Measurements from ENCODE around the gene LYRM2. TPM values are rescaled to one million over a fixed set of nuclear protein-coding genes. Genes with fewer than 3 reads are reported as not detected.

LYRM2 gene
- total RNA-seq, 1 experiment from 2014 or later = 26.3 TPM

DNA sequence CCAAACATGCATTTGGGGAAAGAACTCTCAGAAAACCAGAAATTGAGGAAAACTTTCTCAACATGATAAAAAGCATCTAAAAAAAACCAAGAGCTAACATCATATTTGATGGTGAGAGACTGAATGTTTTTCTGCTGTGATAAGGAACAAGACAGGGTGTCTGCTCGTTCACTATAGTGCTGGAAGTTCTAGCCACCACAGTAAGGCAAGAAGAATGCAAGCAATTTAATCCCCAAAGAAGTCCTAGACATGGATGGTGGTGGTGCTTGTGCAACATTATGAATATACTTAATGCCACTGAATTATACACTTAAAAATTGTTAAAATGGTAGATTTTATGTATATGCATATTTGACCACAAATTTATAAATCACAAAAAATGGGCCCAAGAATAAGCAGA is 53.4 kb downstream of the LYRM2 start (continued):
- TF ChIP-seq ELF1 (IDR thresholded peaks at IDR 0.05; ENCODE audit: borderline replicate concordance, low read depth) = no peak
- no peak for TF ChIP-seq FOSL1 (IDR thresholded peaks at IDR 0.05; ENCODE audit: low read depth)
- TF ChIP-seq POLR2A (IDR thresholded peaks at IDR 0.05; ENCODE audit: borderline replicate concordance, extremely low read depth, insufficient read depth, insufficient read length) = no peak
- no peak for TF ChIP-seq CEBPB (IDR thresholded peaks at IDR 0.05; ENCODE audit: low read depth)
- no peak for TF ChIP-seq MAX (IDR thresholded peaks at IDR 0.05)

GRCh38 chr6:89584539-89584938 is 54.0 kb downstream of the LYRM2 start:
- H3K27ac ChIP-seq (ENCODE audit: low read depth, low read length) = no peak overlapping the region
- H3K4me3 ChIP-seq (replicated peaks in 1 of 2; ENCODE audit: low read depth in 1 of 2, low read length in 2 of 2) = no peak overlapping the region
- ATAC-seq = no peak
- H3K36me3 ChIP-seq (ENCODE audit: control insufficient read depth in 1 of 2, insufficient read depth in 2 of 2, low read length in 2 of 2) = no peaks in the 10 kb centered on the region
- intact Hi-C loops (cut with micrococcal nuclease) = no loop called here
- no peaks in the 10 kb centered on the region for H4K20me1 ChIP-seq (ENCODE audit: insufficient read depth)
- ChIA-PET CTCF (no interaction called here), POLR2A (no interaction called here), RAD21 (ENCODE audit: low non-redundant PET in 1 of 2, low total read pairs in 2 of 2, uncharacterized antibody in 2 of 2, unreplicated experiment in 2 of 2) (no interaction called here)
- no peak overlapping the region for H3K9ac ChIP-seq (ENCODE audit: low read length)
- no TSS peak for BruUV-seq (replicated peaks)
- no peaks in the 10 kb centered on the region for H3K9me2 ChIP-seq (ENCODE audit: insufficient read depth)
- no peaks in the 10 kb centered on the region for H3K79me2 ChIP-seq (ENCODE audit: insufficient read depth, low read length)
- TF ChIP-seq EZH2 (IDR thresholded peaks at IDR 0.05) (no peak), MAX (IDR thresholded peaks at IDR 0.05) (no peak), RAD21 (IDR thresholded peaks at IDR 0.05; ENCODE audit: low read depth) (no peak), ZNF274 (IDR thresholded peaks at IDR 0.05; ENCODE audit: low read depth, low read length) (no peak), SRF (IDR thresholded peaks at IDR 0.05; ENCODE audit: low read depth) (no peak), CEBPB (IDR thresholded peaks at IDR 0.05; ENCODE audit: low read depth) (no peak), CBX3 (IDR thresholded peaks at IDR 0.05; ENCODE audit: low read depth) (no peak), SIN3A (IDR thresholded peaks at IDR 0.05; ENCODE audit: low read depth) (no peak), FOSL1 (IDR thresholded peaks at IDR 0.05; ENCODE audit: low read depth) (no peak)
- TF ChIP-seq, protein P1, sequence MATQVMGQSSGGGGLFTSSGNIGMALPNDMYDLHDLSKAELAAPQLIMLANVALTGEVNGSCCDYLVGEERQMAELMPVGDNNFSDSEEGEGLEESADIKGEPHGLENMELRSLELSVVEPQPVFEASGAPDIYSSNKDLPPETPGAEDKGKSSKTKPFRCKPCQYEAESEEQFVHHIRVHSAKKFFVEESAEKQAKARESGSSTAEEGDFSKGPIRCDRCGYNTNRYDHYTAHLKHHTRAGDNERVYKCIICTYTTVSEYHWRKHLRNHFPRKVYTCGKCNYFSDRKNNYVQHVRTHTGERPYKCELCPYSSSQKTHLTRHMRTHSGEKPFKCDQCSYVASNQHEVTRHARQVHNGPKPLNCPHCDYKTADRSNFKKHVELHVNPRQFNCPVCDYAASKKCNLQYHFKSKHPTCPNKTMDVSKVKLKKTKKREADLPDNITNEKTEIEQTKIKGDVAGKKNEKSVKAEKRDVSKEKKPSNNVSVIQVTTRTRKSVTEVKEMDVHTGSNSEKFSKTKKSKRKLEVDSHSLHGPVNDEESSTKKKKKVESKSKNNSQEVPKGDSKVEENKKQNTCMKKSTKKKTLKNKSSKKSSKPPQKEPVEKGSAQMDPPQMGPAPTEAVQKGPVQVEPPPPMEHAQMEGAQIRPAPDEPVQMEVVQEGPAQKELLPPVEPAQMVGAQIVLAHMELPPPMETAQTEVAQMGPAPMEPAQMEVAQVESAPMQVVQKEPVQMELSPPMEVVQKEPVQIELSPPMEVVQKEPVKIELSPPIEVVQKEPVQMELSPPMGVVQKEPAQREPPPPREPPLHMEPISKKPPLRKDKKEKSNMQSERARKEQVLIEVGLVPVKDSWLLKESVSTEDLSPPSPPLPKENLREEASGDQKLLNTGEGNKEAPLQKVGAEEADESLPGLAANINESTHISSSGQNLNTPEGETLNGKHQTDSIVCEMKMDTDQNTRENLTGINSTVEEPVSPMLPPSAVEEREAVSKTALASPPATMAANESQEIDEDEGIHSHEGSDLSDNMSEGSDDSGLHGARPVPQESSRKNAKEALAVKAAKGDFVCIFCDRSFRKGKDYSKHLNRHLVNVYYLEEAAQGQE (IDR thresholded peaks at IDR 0.05; ENCODE audit: low read depth) = no peak
- TF ChIP-seq, protein P2, sequence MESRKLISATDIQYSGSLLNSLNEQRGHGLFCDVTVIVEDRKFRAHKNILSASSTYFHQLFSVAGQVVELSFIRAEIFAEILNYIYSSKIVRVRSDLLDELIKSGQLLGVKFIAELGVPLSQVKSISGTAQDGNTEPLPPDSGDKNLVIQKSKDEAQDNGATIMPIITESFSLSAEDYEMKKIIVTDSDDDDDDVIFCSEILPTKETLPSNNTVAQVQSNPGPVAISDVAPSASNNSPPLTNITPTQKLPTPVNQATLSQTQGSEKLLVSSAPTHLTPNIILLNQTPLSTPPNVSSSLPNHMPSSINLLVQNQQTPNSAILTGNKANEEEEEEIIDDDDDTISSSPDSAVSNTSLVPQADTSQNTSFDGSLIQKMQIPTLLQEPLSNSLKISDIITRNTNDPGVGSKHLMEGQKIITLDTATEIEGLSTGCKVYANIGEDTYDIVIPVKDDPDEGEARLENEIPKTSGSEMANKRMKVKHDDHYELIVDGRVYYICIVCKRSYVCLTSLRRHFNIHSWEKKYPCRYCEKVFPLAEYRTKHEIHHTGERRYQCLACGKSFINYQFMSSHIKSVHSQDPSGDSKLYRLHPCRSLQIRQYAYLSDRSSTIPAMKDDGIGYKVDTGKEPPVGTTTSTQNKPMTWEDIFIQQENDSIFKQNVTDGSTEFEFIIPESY (IDR thresholded peaks at IDR 0.05; ENCODE audit: extremely low read depth, insufficient replicate concordance, low read length) = no peak
- TF ChIP-seq, protein P3, sequence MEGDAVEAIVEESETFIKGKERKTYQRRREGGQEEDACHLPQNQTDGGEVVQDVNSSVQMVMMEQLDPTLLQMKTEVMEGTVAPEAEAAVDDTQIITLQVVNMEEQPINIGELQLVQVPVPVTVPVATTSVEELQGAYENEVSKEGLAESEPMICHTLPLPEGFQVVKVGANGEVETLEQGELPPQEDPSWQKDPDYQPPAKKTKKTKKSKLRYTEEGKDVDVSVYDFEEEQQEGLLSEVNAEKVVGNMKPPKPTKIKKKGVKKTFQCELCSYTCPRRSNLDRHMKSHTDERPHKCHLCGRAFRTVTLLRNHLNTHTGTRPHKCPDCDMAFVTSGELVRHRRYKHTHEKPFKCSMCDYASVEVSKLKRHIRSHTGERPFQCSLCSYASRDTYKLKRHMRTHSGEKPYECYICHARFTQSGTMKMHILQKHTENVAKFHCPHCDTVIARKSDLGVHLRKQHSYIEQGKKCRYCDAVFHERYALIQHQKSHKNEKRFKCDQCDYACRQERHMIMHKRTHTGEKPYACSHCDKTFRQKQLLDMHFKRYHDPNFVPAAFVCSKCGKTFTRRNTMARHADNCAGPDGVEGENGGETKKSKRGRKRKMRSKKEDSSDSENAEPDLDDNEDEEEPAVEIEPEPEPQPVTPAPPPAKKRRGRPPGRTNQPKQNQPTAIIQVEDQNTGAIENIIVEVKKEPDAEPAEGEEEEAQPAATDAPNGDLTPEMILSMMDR (IDR thresholded peaks at IDR 0.05 in 2 of 3, conservative IDR thresholded peaks at IDR 0.05 in 1 of 3; ENCODE audit: borderline replicate concordance in 1 of 3, insufficient read depth in 1 of 3, low read depth in 2 of 3, low read length in 2 of 3) = no peak
- no peak overlapping the region for H3K4me2 ChIP-seq (ENCODE audit: low read length)
- H3K4me1 ChIP-seq (ENCODE audit: control insufficient read depth in 1 of 2, insufficient read depth in 2 of 2, low read length in 2 of 2) = no peaks in the 10 kb centered on the region
- H3K9me3 ChIP-seq (ENCODE audit: control insufficient read depth in 1 of 2, insufficient read depth in 1 of 2, low read depth in 1 of 2, low read length in 2 of 2) = no peaks in the 10 kb centered on the region
- H2AFZ ChIP-seq (ENCODE audit: low read depth, low read length, poor library complexity, severe bottlenecking) = no peak overlapping the region
- H3K27me3 ChIP-seq (ENCODE audit: insufficient read depth, low read length) = no peaks in the 10 kb centered on the region
- DNase-seq (ENCODE audit: low read depth, low spot score) = no peak

All from HCT116 (cell line).